ENCODE measurements around the gene RBM4B.

The RBM4B gene

DNA sequence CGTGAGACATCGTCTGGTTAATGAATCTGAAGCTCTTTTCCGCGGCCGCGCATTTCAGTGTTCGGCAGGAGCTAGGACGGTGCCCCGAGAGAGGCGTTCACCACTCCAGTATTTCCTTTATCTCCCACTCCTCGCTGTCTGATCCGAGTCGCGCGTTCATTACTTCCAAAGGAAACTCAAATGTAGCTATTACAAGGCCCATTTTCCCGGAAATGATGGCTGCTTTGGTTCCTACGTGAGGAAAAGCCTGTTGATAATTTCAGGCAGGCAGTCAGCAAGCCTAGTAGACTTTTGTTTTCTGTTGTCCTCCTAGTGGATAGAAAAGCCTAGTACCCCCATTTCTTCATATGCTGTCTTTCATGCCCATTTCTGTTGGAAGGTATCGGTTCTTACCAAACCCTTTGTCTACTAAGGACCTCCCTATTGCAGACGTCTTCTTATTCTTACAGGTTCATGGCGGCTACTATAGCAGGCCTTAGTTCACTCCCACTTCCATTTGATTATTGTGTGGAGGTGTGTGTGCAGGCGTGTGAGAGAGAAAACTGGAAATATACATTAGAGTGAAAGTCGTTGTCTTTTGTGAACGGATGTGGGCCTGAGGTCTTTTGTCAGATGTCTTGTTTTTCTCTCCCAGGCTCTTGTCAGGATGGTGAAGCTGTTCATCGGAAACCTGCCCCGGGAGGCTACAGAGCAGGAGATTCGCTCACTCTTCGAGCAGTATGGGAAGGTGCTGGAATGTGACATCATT, 38.4 kb downstream of the RBM4B start:
- peak; percentile 51 for DNase-seq

- peak; percentile 99 for DNase-seq
Observed at GRCh38 chr11:66638177-66639065, 39.3 kb downstream of the RBM4B start, which contains the start of gene RBM4. TSS of gene RBM4 (plus strand) at chr11:66638703. CDS start at chr11:66639712, 1,009 bp downstream.

DNA sequence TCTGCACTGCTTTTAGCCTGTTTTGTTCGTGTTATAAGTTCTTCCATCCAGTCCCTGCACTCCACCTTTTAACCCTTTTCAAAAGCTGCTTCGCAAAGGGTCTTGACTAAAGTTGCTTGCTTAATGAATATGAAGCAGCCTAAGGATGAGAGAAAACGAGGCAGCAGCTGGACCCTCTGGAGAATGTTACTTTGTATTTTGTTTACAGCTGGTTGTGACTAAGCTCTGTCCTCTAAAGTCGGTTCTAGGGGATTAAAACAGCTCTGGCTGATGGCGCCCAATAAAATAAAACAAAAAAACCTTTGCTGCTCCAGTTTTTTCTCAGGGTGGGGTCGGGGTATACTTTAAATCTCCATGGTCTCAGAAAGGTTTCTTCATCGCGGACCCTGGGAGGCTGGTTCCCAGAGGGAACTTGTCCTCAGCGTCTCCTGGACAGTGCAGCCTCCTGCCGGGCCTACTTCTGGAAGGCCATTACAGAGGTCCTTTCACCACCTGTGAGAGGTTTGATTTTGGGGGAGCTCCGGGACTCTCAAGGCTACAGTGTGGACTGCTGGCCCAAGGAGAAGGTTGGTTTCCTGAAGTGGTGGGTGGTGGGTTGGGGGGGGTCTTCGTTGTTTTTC, 40.0 kb downstream of the RBM4B start:
- peak; percentile 71 for DNase-seq

- no peak for DNase-seq
Observed at GRCh38 chr11:66636411-66636810, 41.3 kb downstream of the RBM4B start.

- DNase-seq: no peak
Observed at GRCh38 chr11:66632952-66633351, 44.7 kb downstream of the RBM4B start.

DNA sequence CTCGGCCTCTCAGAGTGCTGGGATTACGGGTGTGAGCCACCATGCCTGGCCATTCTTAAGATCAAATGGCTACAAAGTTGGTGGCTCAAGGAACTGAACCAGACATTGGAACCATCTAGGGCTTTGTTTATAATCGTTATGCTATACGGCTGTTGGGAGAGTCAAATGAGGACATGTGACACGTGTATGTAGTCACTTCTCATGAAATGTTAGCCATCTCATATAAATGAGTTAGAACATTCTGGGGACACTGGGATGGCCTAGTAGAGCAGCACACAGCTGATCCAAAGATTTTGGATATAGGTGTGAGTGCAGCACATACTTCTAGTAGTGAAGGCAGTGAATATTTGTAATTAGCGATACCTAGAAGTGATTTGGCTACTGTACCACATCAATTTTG, 45.8 kb downstream of the RBM4B start:
- no peak for DNase-seq

- no peak for DNase-seq
Observed at GRCh38 chr11:66629356-66629755, 48.3 kb downstream of the RBM4B start.

GRCh38 chr11:66628061-66628603, 49.6 kb downstream of the RBM4B start:
- no peak for DNase-seq

GRCh38 chr11:66626926-66627325, 50.8 kb downstream of the RBM4B start:
- no peak for DNase-seq

- no peak for DNase-seq
Observed at GRCh38 chr11:66626382-66626781, 51.3 kb downstream of the RBM4B start.

DNA sequence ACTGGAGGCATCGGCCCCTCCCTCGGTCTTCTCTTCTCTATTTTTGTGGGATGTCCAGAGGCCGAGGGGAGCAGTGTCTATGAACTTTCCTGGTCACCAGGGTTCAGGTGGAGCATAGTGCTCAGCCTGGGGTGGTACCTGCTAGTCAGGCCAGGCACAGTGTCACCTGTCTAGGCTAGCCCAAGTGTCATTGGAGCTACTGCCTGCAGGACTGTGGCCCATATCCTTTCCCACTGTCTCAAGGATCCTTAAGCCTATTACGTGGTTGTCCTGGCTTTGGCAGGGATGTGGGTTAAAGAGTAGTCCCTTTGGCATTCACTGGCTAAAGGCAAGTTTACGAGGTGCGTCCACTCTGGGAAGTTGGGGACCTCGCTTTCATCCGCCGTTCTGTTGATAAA, 51.9 kb downstream of the RBM4B start:
- DNase-seq: no peak

- no peak for DNase-seq
Observed at GRCh38 chr11:66625041-66625751, 52.5 kb downstream of the RBM4B start.

GRCh38 chr11:66624450-66624849, 53.2 kb downstream of the RBM4B start:
- DNase-seq: no peak

DNA sequence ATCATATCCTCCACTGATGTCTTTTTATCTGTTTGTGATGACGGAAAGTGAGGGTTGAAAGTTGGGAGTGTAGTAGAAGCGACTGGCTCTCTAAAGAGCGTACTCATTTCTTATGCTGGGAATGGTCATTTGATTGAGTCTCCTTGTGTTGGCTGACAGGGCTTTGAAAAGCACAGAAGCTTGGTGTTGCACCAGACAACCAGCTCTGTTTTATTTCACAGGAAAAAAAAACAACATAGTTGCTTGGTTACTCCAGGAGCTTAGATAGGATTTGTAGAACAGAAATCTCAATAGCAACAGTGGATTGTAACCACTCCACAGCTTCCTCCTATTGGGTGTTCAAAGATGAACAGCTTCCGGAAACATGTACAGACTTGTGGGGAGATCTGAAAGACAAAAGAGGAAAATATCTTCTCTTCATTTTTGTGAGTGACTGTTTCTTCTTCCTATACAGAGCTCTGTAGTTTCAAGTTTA, 58.6 kb downstream of the RBM4B start:
- DNase-seq: no peak

- no peak for DNase-seq
Observed at GRCh38 chr11:66617155-66617834, 60.4 kb downstream of the RBM4B start.

- peak; percentile 99 for DNase-seq
Observed at GRCh38 chr11:66616379-66617154, 61.1 kb downstream of the RBM4B start, which contains the start of gene RBM14. TSS of gene RBM14 (plus strand) at chr11:66616630. CDS start at chr11:66616721, 91 bp downstream.

Data from OCI-M1 (cell line).